GM21526 (cell line): ENCODE data around the gene PTPA.
A peak's percentile ranks its signal among the peaks of the same experiment; 100 is the strongest.
"Not testable (repeated sequence)": the region's sequence is repeated elsewhere in the genome, so short reads cannot be mapped to it uniquely, and the experiment has no call there.

ENCODE experiments used
- ATAC-seq: cut with Tn5 transposase; IDR thresholded peaks from one replicate; pipeline ENCODE4 v1.9.1; 2021; ENCODE audit warnings: moderate library complexity; ENCODE audit not compliant: unreplicated experiment, low FRiP score

Gene PTPA

GRCh38 chr9:129108083-129108804 is 3.0 kb upstream of the PTPA start:
- no peak for ATAC-seq

DNA sequence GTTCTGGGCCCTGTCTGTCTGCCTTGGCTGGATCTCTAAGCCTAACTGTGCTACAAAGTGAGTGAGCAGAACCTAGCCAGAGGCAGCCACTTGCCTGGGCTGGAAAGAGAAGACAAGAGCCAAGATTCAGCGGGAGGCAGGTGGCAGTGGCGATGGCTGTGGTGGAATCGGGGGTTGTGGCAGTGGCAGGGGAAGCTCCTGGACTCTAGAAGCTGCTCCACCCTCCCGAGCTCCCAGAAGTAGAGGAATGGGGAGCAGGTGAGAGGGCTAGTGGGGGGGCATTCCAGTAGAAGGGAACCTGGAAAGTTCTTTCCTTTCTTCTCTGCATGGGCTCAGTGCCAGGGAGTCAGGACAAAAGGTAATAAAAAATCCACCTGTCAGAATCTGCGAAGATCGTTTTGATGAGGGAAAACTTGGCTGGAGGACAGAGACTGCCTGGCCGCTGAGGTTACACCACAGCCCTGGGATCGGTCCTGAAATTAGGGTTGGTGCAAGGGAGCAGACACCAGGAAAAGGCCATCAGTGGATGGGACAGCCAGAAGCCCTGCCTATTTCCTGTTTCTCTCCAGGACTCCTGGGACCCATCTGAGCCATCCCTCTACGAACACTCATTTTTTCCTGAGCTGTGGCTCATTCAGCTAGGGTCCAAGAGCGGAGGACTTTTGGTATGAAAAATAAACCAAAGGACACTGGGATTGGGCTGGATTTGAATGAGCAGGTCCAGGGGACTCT is 2.2 kb upstream of the PTPA start:
- ATAC-seq = no peak

- no peak for ATAC-seq
Measured at GRCh38 chr9:129109537-129109903, 1.7 kb upstream of the PTPA start.

- peak; percentile 8 for ATAC-seq
Measured at GRCh38 chr9:129109952-129110739, 1.1 kb upstream of the PTPA start.

- ATAC-seq = peak; percentile 35
Measured at GRCh38 chr9:129111528-129112151, 425 bp downstream of the PTPA start.

DNA sequence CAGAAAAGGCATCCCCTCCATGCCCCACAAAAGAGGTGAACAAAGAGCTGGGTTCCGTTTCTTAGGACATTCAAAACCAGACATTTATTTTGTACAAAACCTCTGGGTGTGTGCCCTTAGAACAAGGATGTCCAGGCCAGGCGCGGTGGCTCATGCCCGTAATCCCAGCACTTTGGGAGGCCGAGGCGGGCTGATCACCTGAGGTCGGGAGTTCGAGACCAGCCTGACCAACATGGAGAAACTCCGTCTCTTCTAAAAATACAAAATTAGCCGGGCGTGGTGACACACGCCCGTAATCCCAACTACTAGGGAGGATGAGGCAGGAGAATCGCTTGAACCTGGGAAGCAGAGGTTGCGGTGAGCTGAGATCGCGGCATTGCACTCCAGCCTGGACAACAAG is 1.3 kb downstream of the PTPA start:
- ATAC-seq = not testable (repeated sequence)

- ATAC-seq = no peak
Measured at GRCh38 chr9:129113645-129114304, 2.6 kb downstream of the PTPA start.

DNA sequence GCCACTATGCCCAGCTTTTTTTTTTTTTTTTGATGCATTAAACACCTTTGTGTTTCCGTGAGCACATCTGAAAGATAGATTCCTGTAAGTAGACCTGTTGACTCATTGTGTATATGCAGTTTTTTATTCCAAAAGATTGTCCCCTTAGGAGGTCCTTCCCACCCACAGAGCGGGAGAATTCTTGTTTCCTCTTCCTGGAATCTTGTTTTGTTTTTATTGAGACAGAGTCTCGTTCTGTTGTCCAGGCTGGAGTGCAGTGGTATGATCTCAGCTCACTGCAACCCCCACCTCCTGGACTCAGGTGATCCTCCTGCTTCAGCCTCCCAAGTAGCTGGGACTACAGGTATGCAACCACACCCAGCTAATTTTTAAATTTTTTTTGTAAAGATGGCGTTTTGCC is 7.6 kb downstream of the PTPA start:
- no peak for ATAC-seq

DNA sequence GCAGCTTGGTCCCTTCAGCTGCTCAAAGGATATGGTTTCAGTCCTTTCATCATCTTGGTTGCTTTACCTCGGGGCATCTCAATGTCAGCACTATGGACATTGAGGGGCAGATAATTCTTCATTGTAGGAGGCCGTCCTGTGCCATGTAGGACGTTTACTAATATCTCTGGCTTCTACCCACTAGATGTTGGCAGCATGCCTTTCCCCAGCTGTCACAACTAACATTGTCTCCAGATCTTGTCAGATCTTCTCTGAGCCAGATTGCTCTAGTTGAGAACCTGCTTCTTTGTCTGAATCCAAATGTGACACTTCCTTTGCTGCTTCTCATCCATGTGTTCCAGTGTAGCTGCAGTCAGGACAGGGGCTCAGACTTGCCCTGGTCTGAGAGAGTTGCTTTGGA is 10.3 kb downstream of the PTPA start:
- no peak for ATAC-seq

DNA sequence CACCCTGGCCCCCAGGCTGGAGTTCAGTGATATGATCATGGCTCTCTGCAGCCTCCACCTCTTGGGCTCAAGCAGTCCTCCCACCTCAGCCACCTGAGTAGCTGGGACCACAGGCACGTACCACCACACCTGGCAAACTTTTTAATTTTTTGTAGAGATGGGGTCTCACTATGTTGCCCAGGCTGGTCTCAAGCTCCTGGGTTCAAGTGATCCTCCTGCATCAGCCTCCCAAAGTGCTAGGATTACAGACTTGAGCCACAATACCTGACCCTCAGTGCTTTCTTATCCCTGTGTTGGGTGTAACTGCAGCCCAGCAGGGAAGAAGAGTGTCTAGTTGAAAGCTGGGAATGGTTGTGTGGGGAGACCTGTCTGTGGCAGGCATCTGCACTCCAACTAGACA is 10.9 kb downstream of the PTPA start:
- no peak for ATAC-seq

DNA sequence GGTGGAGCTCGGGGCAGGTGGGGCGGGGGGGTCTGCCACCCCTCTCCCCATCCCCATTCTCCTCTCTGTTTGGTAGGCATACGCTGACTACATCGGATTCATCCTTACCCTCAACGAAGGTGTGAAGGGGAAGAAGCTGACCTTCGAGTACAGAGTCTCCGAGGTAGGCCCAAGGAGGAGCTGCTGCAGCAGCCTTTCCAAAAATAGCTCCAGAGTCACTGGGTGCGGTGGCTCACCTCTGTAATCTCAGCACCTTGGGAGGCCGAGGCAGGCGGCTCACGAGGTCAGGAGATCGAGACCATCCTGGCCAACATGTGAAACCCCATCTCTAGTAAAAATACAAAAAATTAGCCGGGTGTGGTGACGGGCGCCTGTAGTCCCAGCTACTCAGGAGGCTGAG is 11.8 kb downstream of the PTPA start:
- not testable (repeated sequence) for ATAC-seq

GRCh38 chr9:129124506-129125069 is 13.4 kb downstream of the PTPA start:
- no peak for ATAC-seq

GRCh38 chr9:129125478-129125877 is 14.3 kb downstream of the PTPA start:
- no peak for ATAC-seq

GRCh38 chr9:129126749-129127618 is 15.8 kb downstream of the PTPA start:
- no peak for ATAC-seq

DNA sequence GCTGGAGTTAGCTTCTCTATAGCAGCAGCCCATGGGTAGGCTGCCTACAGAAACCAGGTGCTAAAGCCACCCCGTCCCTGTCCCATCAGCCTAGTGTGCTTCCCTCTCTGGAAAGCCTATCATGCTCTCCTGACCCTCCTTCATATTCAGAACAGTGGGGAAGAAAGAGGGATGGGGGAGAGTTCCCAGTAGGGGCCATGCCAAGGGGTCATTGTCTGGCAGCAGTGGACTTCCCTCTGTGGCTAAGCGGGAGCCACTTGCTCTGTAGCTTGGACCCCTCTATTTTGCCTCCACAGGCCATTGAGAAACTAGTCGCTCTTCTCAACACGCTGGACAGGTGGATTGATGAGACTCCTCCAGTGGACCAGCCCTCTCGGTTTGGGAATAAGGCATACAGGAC is 17.5 kb downstream of the PTPA start:
- ATAC-seq = no peak

GRCh38 chr9:129130271-129130670 is 19.1 kb downstream of the PTPA start:
- ATAC-seq = not testable (repeated sequence)

GRCh38 chr9:129130791-129131190 is 19.6 kb downstream of the PTPA start:
- ATAC-seq = no peak

GRCh38 chr9:129131300-129132145 is 20.3 kb downstream of the PTPA start:
- ATAC-seq = no peak
